Gastroesophageal sphincter (tissue), 4 donors: Measurements from ENCODE around the gene SMIM38. TPM values are rescaled to one million over a fixed set of nuclear protein-coding genes. Genes with fewer than 3 reads are reported as not detected.

ENCODE experiments used
- ATAC-seq: fragments of 150-250 bp; one replicate; pipeline ENCODE4 v1.9.1; 2016; ENCODE audit warnings: mild to moderate bottlenecking, moderate library complexity
- H3K27ac ChIP-seq, 4 donors: fragments of 200-600 bp; sonication (generic) in 3 of 4; 1 replicate in 3 of 4; 2 replicates in 1 of 4; pipeline ENCODE4 v1.5.1; 2016 to 2019
- H3K27me3 ChIP-seq: fragments of 200-600 bp; sonication (generic); one replicate; pipeline ENCODE4 v1.5.1; 2019
- H3K36me3 ChIP-seq, 2 donors: fragments of 200-600 bp; sonication (generic); one replicate each; pipeline ENCODE4 v1.5.1; 2019; ENCODE audit warnings: control low read depth in 1 of 2
- H3K4me1 ChIP-seq, 3 donors: fragments of 200-600 bp; sonication (generic); 1 replicate in 2 of 3; 2 replicates in 1 of 3; pipeline ENCODE4 v1.5.1; 2016 to 2019; ENCODE audit warnings: control low read depth in 2 of 3
- H3K4me3 ChIP-seq, 2 donors: fragments of 200-600 bp; sonication (generic); one replicate each; pipeline ENCODE4 v1.5.1; 2019; ENCODE audit warnings: mild to moderate bottlenecking in 1 of 2, moderate library complexity in 1 of 2
- H3K9me3 ChIP-seq, 3 donors: fragments of 200-600 bp; sonication (generic); one replicate each; pipeline ENCODE4 v1.5.1; 2017 to 2019; ENCODE audit warnings: control low read depth in 2 of 3
- CTCF ChIP-seq, 4 experiments: fragments of 200-600 bp in 2 of 4; fragments of 450-650 bp in 2 of 4; sonication (generic) in 1 of 4; IDR thresholded peaks; one replicate each; pipeline ENCODE4 v1.5.1; 2017 to 2019; ENCODE audit warnings: antibody characterized with exemption in 4 of 4, mild to moderate bottlenecking in 2 of 4, moderate library complexity in 2 of 4
- EP300 ChIP-seq: sonication (generic); formaldehyde crosslinking; IDR thresholded peaks from one replicate; pipeline ENCODE4 v1.6.1; 2017; ENCODE audit warnings: antibody characterized with exemption, mild to moderate bottlenecking
- POLR2A ChIP-seq, 2 donors: fragments of 450-650 bp; IDR thresholded peaks; one replicate each; pipeline ENCODE4 v1.6.1; 2017; ENCODE audit warnings: antibody characterized with exemption in 2 of 2, mild to moderate bottlenecking in 2 of 2, moderate library complexity in 1 of 2
- POLR2AphosphoS5 ChIP-seq: sonication (generic); formaldehyde crosslinking; IDR thresholded peaks from one replicate; pipeline ENCODE4 v1.6.1; 2017; ENCODE audit warnings: antibody characterized with exemption
- WGBS, 2 donors: methylation state at CpG; one replicate each; pipeline ENCODE4 v1.1.5; 2018; ENCODE audit warnings: low coverage in 1 of 2; 5-methylcytosine and 5-hydroxymethylcytosine counted together
- total RNA-seq, 4 donors: library from RNA; depleted of rRNA; stranded (reverse); fragments of >200 nt; gene quantifications; one replicate each; pipeline ENCODE4 v1.1.0, GENCODE V29; 2016

SMIM38 gene
- total RNA-seq: 1 to 10 TPM; 1.2 to 2.3 (median 1.3) TPM

GRCh38 chr11:69155302-69156234 lies at the start of gene SMIM38:
Gene SMIM38, plus strand, starts transcription at chr11:69155935. Its CDS starts 1,912 bp downstream, at chr11:69157847.
- peaks cover 0 to 40% (median 0%) of the 10 kb centered on the region in 3 donors for H3K4me1 ChIP-seq
- TF ChIP-seq POLR2A (IDR thresholded peaks at IDR 0.05): no peak
- no peak for TF ChIP-seq CTCF (IDR thresholded peaks at IDR 0.05)
- TF ChIP-seq EP300: no peak
- no peak for TF ChIP-seq POLR2AphosphoS5
- H3K4me3 ChIP-seq: no peak within 1 kb of the TSS
- no peaks in the 10 kb centered on the region for H3K27me3 ChIP-seq
- WGBS, 2 donors: 70% methylated on average over 8 of the region's 32 CpGs; no CpG with 5 or more reads in 1 of the 2 donors
- H3K36me3 ChIP-seq: peaks cover 0 to 11% of the 10 kb centered on the region in 2 donors
- no peak for ATAC-seq
- no peaks in the 10 kb centered on the region for H3K9me3 ChIP-seq
- H3K27ac ChIP-seq: peak within 1 kb of the TSS in 3 of 4 donors; percentile 56 to 76 (median 64)

- WGBS, 2 donors: 37% methylated on average over 10 of the region's 23 CpGs; no CpG with 5 or more reads in 1 of the 2 donors
- no peak for TF ChIP-seq POLR2A (IDR thresholded peaks at IDR 0.05)
- no peak for TF ChIP-seq EP300
- no peak for TF ChIP-seq CTCF (IDR thresholded peaks at IDR 0.05)
- TF ChIP-seq POLR2AphosphoS5: no peak
- Histone ChIP-seq H3K36me3 (peaks cover 0 to 16% of the 10 kb centered on the region in 2 donors), H3K27me3 (no peaks in the 10 kb centered on the region), H3K4me3 (no peak overlapping the region), H3K9me3 (no peaks in the 10 kb centered on the region), H3K27ac (no peak overlapping the region), H3K4me1 (peaks cover 0 to 32% (median 0%) of the 10 kb centered on the region in 3 donors)
- ATAC-seq: no peak
Observed at GRCh38 chr11:69106031-69106811, 49.5 kb upstream of the SMIM38 start.

GRCh38 chr11:69107413-69107812 lies 48.3 kb upstream of the SMIM38 start:
- H3K4me1 ChIP-seq: peaks cover 0 to 21% (median 0%) of the 10 kb centered on the region in 3 donors
- H3K27me3 ChIP-seq: no peaks in the 10 kb centered on the region
- peaks cover 0 to 16% of the 10 kb centered on the region in 2 donors for H3K36me3 ChIP-seq
- H3K9me3 ChIP-seq: no peaks in the 10 kb centered on the region
- H3K4me3 ChIP-seq: no peak overlapping the region
- no peak for TF ChIP-seq POLR2A (IDR thresholded peaks at IDR 0.05)
- no peak for TF ChIP-seq EP300
- TF ChIP-seq CTCF (IDR thresholded peaks at IDR 0.05): no peak
- no peak for TF ChIP-seq POLR2AphosphoS5
- H3K27ac ChIP-seq: no peak overlapping the region
- no peak for ATAC-seq

GRCh38 chr11:69108030-69108429 lies 47.7 kb upstream of the SMIM38 start:
- Histone ChIP-seq H3K27me3 (no peaks in the 10 kb centered on the region), H3K36me3 (peaks cover 0 to 16% of the 10 kb centered on the region in 2 donors), H3K4me1 (peaks cover 0 to 15% (median 0%) of the 10 kb centered on the region in 3 donors), H3K4me3 (no peak overlapping the region), H3K27ac (no peak overlapping the region), H3K9me3 (no peaks in the 10 kb centered on the region)
- WGBS, 2 donors: 93 to 100% methylated on average over 2 to 7 of the region's 7 CpGs
- TF ChIP-seq POLR2A (IDR thresholded peaks at IDR 0.05) (no peak), POLR2AphosphoS5 (no peak), CTCF (IDR thresholded peaks at IDR 0.05) (no peak), EP300 (no peak)
- ATAC-seq: no peak
